ENCODE measurements around the gene PPP2R5E.
A peak's percentile ranks its signal among the peaks of the same experiment; 100 is the strongest.
"Not testable (repeated sequence)": the region's sequence is repeated elsewhere in the genome, so short reads cannot be mapped to it uniquely, and the experiment has no call there.

The PPP2R5E gene

GRCh38 chr14:63522511-63522910 lies 20.7 kb downstream of the PPP2R5E start:
- DNase-seq (ENCODE audit: low read depth in 3 of 3), result not testable (repeated sequence)

- no peak for DNase-seq (ENCODE audit: low read depth in 3 of 3)
These were observed 25.8 kb downstream of the PPP2R5E start for GRCh38 chr14:63517354-63517753.

GRCh38 chr14:63515240-63515639 lies 27.9 kb downstream of the PPP2R5E start:
- DNase-seq (ENCODE audit: low read depth in 3 of 3), result no peak

GRCh38 chr14:63513756-63514155 lies 29.4 kb downstream of the PPP2R5E start:
- DNase-seq (ENCODE audit: low read depth in 3 of 3), result no peak

- no peak for DNase-seq (ENCODE audit: low read depth in 3 of 3)
These were observed 30.3 kb downstream of the PPP2R5E start for GRCh38 chr14:63512861-63513260.

GRCh38 chr14:63510538-63510937 lies 32.6 kb downstream of the PPP2R5E start:
- DNase-seq (ENCODE audit: low read depth in 3 of 3), result no peak

- no peak for DNase-seq (ENCODE audit: low read depth in 3 of 3)
These were observed 35.1 kb downstream of the PPP2R5E start for GRCh38 chr14:63508033-63508432.

GRCh38 chr14:63504648-63505047 lies 38.5 kb downstream of the PPP2R5E start:
- DNase-seq (ENCODE audit: low read depth in 3 of 3), result no peak

- DNase-seq (ENCODE audit: low read depth in 3 of 3), result no peak
These were observed 41.7 kb downstream of the PPP2R5E start for GRCh38 chr14:63501429-63501828.

GRCh38 chr14:63499701-63500250 lies 43.4 kb downstream of the PPP2R5E start:
- DNase-seq (ENCODE audit: low read depth in 3 of 3), result no peak

GRCh38 chr14:63496837-63497400 lies 46.3 kb downstream of the PPP2R5E start:
- no peak for DNase-seq (ENCODE audit: low read depth in 3 of 3)

- DNase-seq (ENCODE audit: low read depth in 3 of 3), result no peak
These were observed 49.9 kb downstream of the PPP2R5E start for GRCh38 chr14:63493246-63493645.

GRCh38 chr14:63492391-63492790 lies 50.8 kb downstream of the PPP2R5E start:
- no peak for DNase-seq (ENCODE audit: low read depth in 3 of 3)

- no peak for DNase-seq (ENCODE audit: low read depth in 3 of 3)
These were observed 55.5 kb downstream of the PPP2R5E start for GRCh38 chr14:63487724-63488123.

GRCh38 chr14:63486738-63487137 lies 56.4 kb downstream of the PPP2R5E start:
- DNase-seq (ENCODE audit: low read depth in 3 of 3), result no peak

GRCh38 chr14:63483315-63483714 lies 59.9 kb downstream of the PPP2R5E start:
- no peak for DNase-seq (ENCODE audit: low read depth in 3 of 3)

GRCh38 chr14:63480599-63480998 lies 62.6 kb downstream of the PPP2R5E start:
- no peak for DNase-seq (ENCODE audit: low read depth in 3 of 3)

GRCh38 chr14:63478437-63478852 lies 64.7 kb downstream of the PPP2R5E start:
- DNase-seq (ENCODE audit: low read depth in 3 of 3), result no peak

- peak in 2 of 3 experiments; percentile 6 to 7 for DNase-seq (ENCODE audit: low read depth in 3 of 3)
These were observed 65.2 kb downstream of the PPP2R5E start for GRCh38 chr14:63478010-63478409.

GRCh38 chr14:63477556-63477955 lies 65.6 kb downstream of the PPP2R5E start:
- DNase-seq (ENCODE audit: low read depth in 3 of 3), result no peak

GRCh38 chr14:63475761-63476160 lies 67.4 kb downstream of the PPP2R5E start:
- no peak for DNase-seq (ENCODE audit: low read depth in 3 of 3)

GRCh38 chr14:63474844-63475243 lies 68.3 kb downstream of the PPP2R5E start:
- no peak for DNase-seq (ENCODE audit: low read depth in 3 of 3)

- DNase-seq (ENCODE audit: low read depth in 3 of 3), result no peak
These were observed 69.1 kb downstream of the PPP2R5E start for GRCh38 chr14:63474111-63474510.

All from stimulated activated CD4-positive, alpha-beta T cell treated with anti-CD3 and anti-CD28 coated beads, TNF-alpha, amount 100 ng/mL, for 24 hours (primary cell).